Left ventricle myocardium superior (tissue), 1 donor: ENCODE data around the gene PSMG2. TPM values are rescaled to one million over a fixed set of nuclear protein-coding genes. Genes with fewer than 3 reads are reported as not detected.
"Not testable (repeated sequence)": the region's sequence is repeated elsewhere in the genome, so short reads cannot be mapped to it uniquely, and the experiment has no call there.

Experiments used
- ATAC-seq: fragments of 200-7000 bp; cut with Tn5 transposase; one replicate; pipeline ENCODE4 v1.9.1; 2020; ENCODE audit warnings: mild to moderate bottlenecking, moderate library complexity
- DNase-seq: peaks from one replicate; pipeline ENCODE4 v3.0.0-alpha.2; 2020
- intact Hi-C: fragments of 100-400 bp; cut with micrococcal nuclease; formaldehyde crosslinking; loops from one replicate; pipeline ENCODE4 v1.11.0; 2022
- total RNA-seq: library from RNA; stranded (reverse); fragmentation: NEBNext Ultra II Directional; extraction: Animal tissue kit (Norgen Biotek cat#: 25700); gene quantifications from one replicate; pipeline ENCODE4 v1.2.1, GENCODE V29; 2021
- donor health status: DM: no; HTN: yes; CAD: no; lungs with severe emphysema.

The PSMG2 gene
- total RNA-seq, 1 donor from 2014 or later = 40.6 TPM

DNA sequence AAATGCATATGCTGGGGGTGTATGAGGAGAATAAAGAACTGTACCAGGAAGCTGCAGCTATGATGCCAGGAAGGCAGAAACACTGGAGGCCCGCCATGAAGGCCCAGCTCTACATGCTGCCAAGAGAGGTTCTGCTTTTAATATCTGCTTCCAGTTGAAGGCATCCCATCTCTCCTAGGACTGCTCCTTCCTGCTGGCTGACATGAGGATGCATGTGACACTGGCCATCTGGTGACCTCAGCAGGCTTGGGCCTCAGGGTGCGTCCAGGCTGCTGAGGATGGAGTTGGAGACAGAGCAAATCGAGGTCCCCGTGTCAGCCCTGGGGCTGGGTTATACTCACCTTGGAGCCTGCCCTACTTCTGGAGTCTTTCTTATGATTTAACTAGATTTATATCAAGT is 49.0 kb downstream of the PSMG2 start:
- intact Hi-C loops = no loop called here
- ATAC-seq (no peak), DNase-seq (no peak)

DNA sequence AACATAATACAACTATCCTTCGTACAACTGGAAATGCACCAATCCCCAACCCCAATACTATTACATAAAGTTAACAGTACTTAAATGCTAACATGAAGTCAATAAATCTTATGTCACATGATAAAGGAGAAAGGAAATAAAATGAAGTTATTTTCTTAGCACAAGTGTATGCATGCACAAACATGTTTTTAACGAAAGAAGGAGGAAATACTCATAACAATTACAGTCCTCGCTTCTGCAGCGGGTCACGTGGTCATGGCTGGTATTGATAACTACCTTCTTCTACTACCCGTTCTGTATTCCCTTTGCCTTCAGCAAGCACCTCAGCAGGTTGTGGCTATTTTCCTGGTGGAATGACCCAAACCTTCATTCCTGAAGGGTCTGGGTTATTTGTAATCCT is 51.7 kb downstream of the PSMG2 start:
- DNase-seq (no peak), ATAC-seq (no peak)
- intact Hi-C loops = no loop called here

DNA sequence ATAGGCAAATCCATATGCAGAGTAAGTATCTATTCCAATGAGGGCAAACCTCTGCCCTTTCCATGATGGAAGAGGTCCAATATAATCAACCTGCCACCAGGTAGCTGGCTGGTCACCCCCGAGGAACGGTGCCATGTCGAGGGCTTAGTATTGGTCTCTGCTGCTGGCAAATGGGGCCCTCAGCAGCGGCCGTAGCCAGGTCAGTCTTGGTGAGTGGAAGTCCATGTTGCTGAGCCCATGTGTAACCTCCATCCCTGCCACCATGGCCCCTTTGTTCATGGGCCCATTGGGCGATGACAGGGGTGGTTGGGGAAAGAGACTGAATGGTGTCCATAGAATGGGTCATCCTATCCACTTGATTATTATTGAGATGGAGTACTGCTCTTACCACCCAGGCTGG is 52.8 kb downstream of the PSMG2 start:
- ATAC-seq, intact Hi-C loops, DNase-seq: not testable (repeated sequence)

- DNase-seq, intact Hi-C loops, ATAC-seq: not testable (repeated sequence)
Observed at GRCh38 chr18:12756619-12757239, 53.9 kb downstream of the PSMG2 start.

GRCh38 chr18:12758566-12758965 is 55.7 kb downstream of the PSMG2 start:
- ATAC-seq, intact Hi-C loops, DNase-seq: not testable (repeated sequence)

GRCh38 chr18:12765126-12765525 is 62.3 kb downstream of the PSMG2 start:
- DNase-seq (no peak), ATAC-seq (no peak)
- intact Hi-C loops = no loop called here

- DNase-seq (no peak), ATAC-seq (no peak)
- intact Hi-C loops = no loop called here
Observed at GRCh38 chr18:12765586-12765985, 62.7 kb downstream of the PSMG2 start.

DNA sequence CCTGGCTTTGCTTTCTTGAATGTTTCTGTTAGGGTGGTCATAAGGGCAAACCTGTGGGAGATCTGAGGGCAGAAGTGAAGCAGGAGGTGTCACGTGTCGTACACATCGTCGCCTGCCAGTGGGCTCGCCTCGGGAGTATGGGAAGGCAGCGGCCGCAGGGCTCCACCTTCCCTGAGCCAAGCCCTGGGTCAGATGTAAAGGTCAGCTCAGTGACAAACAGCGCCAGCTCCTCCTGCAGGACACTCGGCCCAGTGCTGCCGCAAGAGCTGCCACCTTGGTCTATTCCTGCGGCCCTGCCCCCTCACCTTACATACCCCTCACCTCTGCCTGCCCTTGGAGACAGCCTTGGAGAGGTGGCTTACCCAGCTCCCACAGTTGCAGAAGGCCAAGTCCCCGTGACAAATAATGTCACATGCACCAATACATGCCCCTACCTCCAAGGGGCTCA is 64.2 kb downstream of the PSMG2 start:
- ATAC-seq (no peak), DNase-seq (no peak)
- intact Hi-C loops = no loop called here

- DNase-seq (no peak), ATAC-seq (no peak)
- intact Hi-C loops = no loop called here
Observed at GRCh38 chr18:12767580-12768155, 64.8 kb downstream of the PSMG2 start.

DNA sequence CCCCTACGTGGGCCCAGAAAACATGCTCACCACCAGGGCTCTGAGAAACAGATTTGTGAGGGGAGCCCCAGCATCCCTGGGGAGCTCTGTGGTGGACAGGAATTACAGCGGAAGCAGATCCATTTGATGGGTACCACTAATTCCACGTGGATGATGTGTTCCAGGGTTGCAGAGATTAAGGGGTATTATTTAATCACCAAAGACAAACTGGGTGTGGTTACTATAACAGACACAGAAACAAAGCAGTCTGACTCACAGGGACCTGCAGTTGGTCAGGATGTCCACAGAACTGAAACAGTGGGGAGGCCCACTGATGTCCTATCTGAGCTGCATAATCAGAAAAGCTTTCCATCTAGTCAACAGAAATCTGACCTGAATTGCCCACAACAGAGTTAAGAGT is 65.8 kb downstream of the PSMG2 start:
- DNase-seq (no peak), ATAC-seq (no peak)
- intact Hi-C loops = no loop called here

- DNase-seq (no peak), ATAC-seq (no peak)
- intact Hi-C loops = no loop called here
Observed at GRCh38 chr18:12769136-12769535, 66.3 kb downstream of the PSMG2 start.

DNA sequence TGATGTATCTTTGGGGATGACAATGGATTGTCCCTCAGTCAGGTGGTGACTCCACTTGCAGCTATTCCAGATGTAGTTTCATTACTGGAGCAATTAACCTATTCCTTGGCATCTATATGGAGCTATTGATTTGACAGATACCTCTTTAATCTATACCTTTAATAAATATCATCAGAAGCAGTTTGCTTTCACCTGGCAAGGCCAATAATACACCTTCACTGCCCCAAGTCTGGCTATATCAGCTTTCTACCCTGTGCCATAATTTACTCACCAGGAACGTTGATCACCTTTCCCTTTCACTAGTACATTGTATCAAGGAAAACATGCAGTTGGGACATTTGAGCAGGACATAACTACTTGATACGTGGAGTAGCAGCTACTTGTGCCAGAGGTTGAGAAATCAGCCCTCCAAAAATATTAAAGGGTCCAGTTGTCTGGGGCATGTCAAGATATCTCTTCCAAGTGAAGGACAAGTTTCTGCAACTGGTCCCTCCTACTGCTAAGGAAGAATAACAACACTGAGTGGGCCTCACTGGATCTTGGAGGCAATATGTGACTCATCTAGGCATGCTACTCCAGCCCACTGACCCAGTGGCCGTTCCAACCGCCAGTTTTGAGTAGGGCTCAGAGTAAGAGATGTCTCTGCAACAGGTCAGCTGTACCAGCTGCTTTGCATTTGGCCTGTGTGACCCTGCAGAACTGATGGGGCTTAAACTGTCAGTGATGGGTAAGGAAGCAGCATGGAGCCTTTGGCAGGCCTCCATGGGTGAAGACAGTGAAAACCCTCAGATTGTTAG is 67.0 kb downstream of the PSMG2 start:
- intact Hi-C loops = no loop called here

GRCh38 chr18:12770469-12771219 is 67.8 kb downstream of the PSMG2 start:
- ATAC-seq = no peak
- intact Hi-C loops = no loop called here
- no peak for DNase-seq

More for the DNA sequence above, 67.0 kb downstream of the PSMG2 start:
- ATAC-seq (no peak), DNase-seq (no peak)

DNA sequence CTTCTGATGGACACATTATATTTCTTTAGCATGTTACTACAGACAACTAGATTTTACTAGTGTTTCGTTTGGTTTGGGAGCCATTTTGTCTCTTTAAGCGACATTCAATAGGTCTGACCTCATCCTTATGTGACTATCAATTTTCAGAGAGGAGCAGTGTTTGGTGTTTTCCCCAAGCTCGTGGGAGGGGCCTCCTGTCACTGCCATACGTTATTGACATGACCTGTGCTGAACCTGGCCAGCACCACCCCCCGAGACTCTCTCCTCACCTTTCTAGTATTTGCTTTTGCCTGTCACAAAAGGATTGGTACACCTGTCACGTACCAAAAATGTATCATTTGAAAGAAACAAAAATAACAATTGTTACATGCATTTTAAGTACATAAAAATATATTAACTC is 69.3 kb downstream of the PSMG2 start:
- ATAC-seq = no peak
- intact Hi-C loops = no loop called here
- DNase-seq = no peak

- no peak for ATAC-seq
- DNase-seq = no peak
- intact Hi-C loops = no loop called here
Observed at GRCh38 chr18:12773369-12773768, 70.5 kb downstream of the PSMG2 start.

- ATAC-seq (no peak), DNase-seq (no peak)
- intact Hi-C loops = no loop called here
Observed at GRCh38 chr18:12774982-12775381, 72.1 kb downstream of the PSMG2 start.
